ENCODE data around the gene MUC12.
"Not testable (repeated sequence)": the region's sequence is repeated elsewhere in the genome, so short reads cannot be mapped to it uniquely, and the experiment has no call there.

MUC12 gene

DNA sequence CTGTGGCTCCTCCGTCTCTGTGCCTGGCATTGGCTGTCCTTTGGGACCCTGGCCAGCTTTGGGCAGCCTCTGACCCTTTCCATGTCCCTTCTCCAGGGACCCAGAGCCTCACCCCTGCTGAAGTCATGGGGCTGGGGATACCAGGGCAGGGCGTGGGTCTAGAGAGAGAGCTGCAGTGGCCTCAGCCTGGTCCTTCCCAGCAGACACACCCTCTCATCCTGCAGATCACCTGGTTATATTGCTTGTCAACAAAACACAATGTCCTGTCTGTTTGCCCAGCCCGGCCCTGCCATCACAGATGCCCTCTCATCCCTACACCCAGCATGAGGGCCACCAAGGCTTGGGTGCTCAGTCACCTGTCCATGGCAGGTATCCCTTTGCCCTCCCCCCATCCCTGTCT lies 52.3 kb downstream of the MUC12 start:
- DNase-seq (ENCODE audit: low read depth, low spot score) = no peak
- Histone ChIP-seq H3K36me3 (ENCODE audit: insufficient read depth, low read length) (no peaks in the 10 kb centered on the region), H3K4me3 (no peak overlapping the region), H3K9me3 (ENCODE audit: low read depth, low read length) (no peaks in the 10 kb centered on the region), H3K27ac (no peak overlapping the region), H3K9ac (ENCODE audit: insufficient read length) (no peak overlapping the region)
- no peak for TF ChIP-seq EZH2 (IDR thresholded peaks at IDR 0.05)
- no peak for TF ChIP-seq POLR2AphosphoS5 (IDR thresholded peaks at IDR 0.05; ENCODE audit: borderline replicate concordance, low read depth, low read length)
- no peak for TF ChIP-seq FOXP2 (optimal IDR thresholded peaks at IDR 0.05; ENCODE audit: control extremely low read depth, extremely low read length, insufficient read depth)

DNA sequence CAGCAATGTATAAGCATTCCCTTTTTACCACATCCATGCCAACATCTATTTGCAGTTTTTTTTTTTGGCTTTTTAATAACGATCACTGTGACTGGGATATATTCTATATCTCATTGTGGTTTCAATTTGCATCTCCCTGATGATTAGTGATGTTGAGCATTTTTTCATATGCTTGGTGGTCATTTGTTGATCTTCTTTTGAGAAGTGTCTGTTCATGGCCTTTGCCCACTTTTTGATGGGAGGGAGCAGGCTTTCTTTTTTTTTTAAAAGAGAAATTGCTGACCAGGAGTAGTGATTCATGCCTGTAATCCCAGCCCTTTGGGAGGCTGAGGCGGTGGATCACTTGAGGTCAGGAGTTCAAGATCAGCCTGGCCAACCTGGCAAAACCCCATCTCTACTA lies 54.5 kb downstream of the MUC12 start:
- H3K9me3 ChIP-seq (ENCODE audit: low read depth, low read length) = no peaks in the 10 kb centered on the region
- no peak overlapping the region for H3K4me3 ChIP-seq
- no peak for TF ChIP-seq FOXP2 (optimal IDR thresholded peaks at IDR 0.05; ENCODE audit: control extremely low read depth, extremely low read length, insufficient read depth)
- no peak for TF ChIP-seq POLR2AphosphoS5 (IDR thresholded peaks at IDR 0.05; ENCODE audit: borderline replicate concordance, low read depth, low read length)
- no peak for TF ChIP-seq EZH2 (IDR thresholded peaks at IDR 0.05)

GRCh38 chr7:101031082-101031481 lies 61.7 kb downstream of the MUC12 start:
- TF ChIP-seq EZH2 (IDR thresholded peaks at IDR 0.05) (no peak), POLR2AphosphoS5 (IDR thresholded peaks at IDR 0.05; ENCODE audit: borderline replicate concordance, low read depth, low read length) (no peak), FOXP2 (optimal IDR thresholded peaks at IDR 0.05; ENCODE audit: control extremely low read depth, extremely low read length, insufficient read depth) (no peak)
- Histone ChIP-seq H3K27ac (no peak overlapping the region), H3K9me3 (ENCODE audit: low read depth, low read length) (no peaks in the 10 kb centered on the region), H3K36me3 (ENCODE audit: insufficient read depth, low read length) (no peaks in the 10 kb centered on the region), H3K9ac (ENCODE audit: insufficient read length) (no peak overlapping the region), H3K4me3 (no peak overlapping the region)
- DNase-seq (ENCODE audit: low read depth, low spot score) = no peak

More for the DNA sequence above, 54.5 kb downstream of the MUC12 start:
- DNase-seq (ENCODE audit: low read depth, low spot score) = no peak
- H3K27ac ChIP-seq = no peak overlapping the region
- H3K9ac ChIP-seq (ENCODE audit: insufficient read length) = no peak overlapping the region
- no peaks in the 10 kb centered on the region for H3K36me3 ChIP-seq (ENCODE audit: insufficient read depth, low read length)

GRCh38 chr7:101035941-101036340 lies 66.6 kb downstream of the MUC12 start:
- TF ChIP-seq FOXP2 (optimal IDR thresholded peaks at IDR 0.05; ENCODE audit: control extremely low read depth, extremely low read length, insufficient read depth) = no peak
- TF ChIP-seq POLR2AphosphoS5 (IDR thresholded peaks at IDR 0.05; ENCODE audit: borderline replicate concordance, low read depth, low read length) = no peak
- TF ChIP-seq EZH2 (IDR thresholded peaks at IDR 0.05) = no peak
- H3K9ac ChIP-seq (ENCODE audit: insufficient read length) = no peak overlapping the region
- H3K27ac ChIP-seq = no peak overlapping the region
- H3K4me3 ChIP-seq = no peak overlapping the region
- no peaks in the 10 kb centered on the region for H3K36me3 ChIP-seq (ENCODE audit: insufficient read depth, low read length)
- DNase-seq (ENCODE audit: low read depth, low spot score) = no peak
- H3K9me3 ChIP-seq (ENCODE audit: low read depth, low read length) = no peaks in the 10 kb centered on the region

GRCh38 chr7:101041283-101041682 lies 71.9 kb downstream of the MUC12 start:
- DNase-seq (ENCODE audit: low read depth, low spot score); H3K4me3 ChIP-seq; H3K9ac ChIP-seq (ENCODE audit: insufficient read length); H3K27ac ChIP-seq; H3K9me3 ChIP-seq (ENCODE audit: low read depth, low read length); H3K36me3 ChIP-seq (ENCODE audit: insufficient read depth, low read length): not testable (repeated sequence)

DNA sequence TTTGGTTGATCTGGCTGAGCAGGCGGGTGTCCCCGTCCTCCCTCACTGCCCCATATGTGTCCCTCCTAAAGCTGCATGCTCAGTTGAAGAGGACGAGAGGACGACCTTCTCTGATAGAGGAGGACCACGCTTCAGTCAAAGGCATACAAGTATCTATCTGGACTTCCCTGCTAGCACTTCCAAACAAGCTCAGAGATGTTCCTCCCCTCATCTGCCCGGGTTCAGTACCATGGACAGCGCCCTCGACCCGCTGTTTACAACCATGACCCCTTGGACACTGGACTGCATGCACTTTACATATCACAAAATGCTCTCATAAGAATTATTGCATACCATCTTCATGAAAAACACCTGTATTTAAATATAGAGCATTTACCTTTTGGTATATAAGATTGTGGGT lies 89.0 kb downstream of the MUC12 start:
- TF ChIP-seq FOXP2 (optimal IDR thresholded peaks at IDR 0.05; ENCODE audit: control extremely low read depth, extremely low read length, insufficient read depth) (no peak), POLR2AphosphoS5 (IDR thresholded peaks at IDR 0.05; ENCODE audit: borderline replicate concordance, low read depth, low read length) (no peak), EZH2 (IDR thresholded peaks at IDR 0.05) (no peak)
- Histone ChIP-seq H3K4me3 (no peak overlapping the region), H3K27ac (no peak overlapping the region), H3K9ac (ENCODE audit: insufficient read length) (no peak overlapping the region), H3K9me3 (ENCODE audit: low read depth, low read length) (no peaks in the 10 kb centered on the region), H3K36me3 (ENCODE audit: insufficient read depth, low read length) (no peaks in the 10 kb centered on the region)
- DNase-seq (ENCODE audit: low read depth, low spot score) = no peak

DNA sequence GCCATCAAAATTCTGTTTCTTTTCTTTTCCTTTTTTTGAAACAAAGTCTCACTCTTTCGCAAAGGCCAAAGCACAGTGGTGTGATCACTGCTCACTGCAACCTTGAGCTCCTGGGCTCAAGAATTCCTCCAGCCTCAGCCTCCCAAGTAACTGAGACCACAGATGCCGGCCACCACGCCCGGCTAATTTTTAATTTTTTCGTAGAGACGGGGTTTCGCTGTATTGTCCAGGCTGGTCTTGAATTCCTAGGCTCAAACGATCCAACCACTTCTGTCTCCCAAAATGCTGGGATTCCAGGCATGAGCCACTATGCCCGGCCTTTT lies 90.2 kb downstream of the MUC12 start:
- Histone ChIP-seq H3K9ac (ENCODE audit: insufficient read length) (no peak overlapping the region), H3K4me3 (no peak overlapping the region), H3K9me3 (ENCODE audit: low read depth, low read length) (no peaks in the 10 kb centered on the region), H3K36me3 (ENCODE audit: insufficient read depth, low read length) (no peaks in the 10 kb centered on the region), H3K27ac (no peak overlapping the region)
- TF ChIP-seq POLR2AphosphoS5 (IDR thresholded peaks at IDR 0.05; ENCODE audit: borderline replicate concordance, low read depth, low read length) (no peak), FOXP2 (optimal IDR thresholded peaks at IDR 0.05; ENCODE audit: control extremely low read depth, extremely low read length, insufficient read depth) (no peak), EZH2 (IDR thresholded peaks at IDR 0.05) (no peak)
- no peak for DNase-seq (ENCODE audit: low read depth, low spot score)

- Histone ChIP-seq H3K27ac (no peak overlapping the region), H3K4me3 (no peak overlapping the region), H3K9ac (ENCODE audit: insufficient read length) (no peak overlapping the region), H3K9me3 (ENCODE audit: low read depth, low read length) (no peaks in the 10 kb centered on the region), H3K36me3 (ENCODE audit: insufficient read depth, low read length) (no peaks in the 10 kb centered on the region)
- TF ChIP-seq POLR2AphosphoS5 (IDR thresholded peaks at IDR 0.05; ENCODE audit: borderline replicate concordance, low read depth, low read length) (no peak), EZH2 (IDR thresholded peaks at IDR 0.05) (no peak), FOXP2 (optimal IDR thresholded peaks at IDR 0.05; ENCODE audit: control extremely low read depth, extremely low read length, insufficient read depth) (no peak)
- no peak for DNase-seq (ENCODE audit: low read depth, low spot score)
Measured at GRCh38 chr7:101060992-101061391, 91.6 kb downstream of the MUC12 start.

- not testable (repeated sequence) for DNase-seq (ENCODE audit: low read depth, low spot score); H3K27ac ChIP-seq; H3K4me3 ChIP-seq; H3K9me3 ChIP-seq (ENCODE audit: low read depth, low read length); H3K9ac ChIP-seq (ENCODE audit: insufficient read length); H3K36me3 ChIP-seq (ENCODE audit: insufficient read depth, low read length)
Measured at GRCh38 chr7:101064176-101064550, 94.8 kb downstream of the MUC12 start.

- H3K9ac ChIP-seq (ENCODE audit: insufficient read length); H3K27ac ChIP-seq; H3K36me3 ChIP-seq (ENCODE audit: insufficient read depth, low read length); H3K4me3 ChIP-seq; DNase-seq (ENCODE audit: low read depth, low spot score); H3K9me3 ChIP-seq (ENCODE audit: low read depth, low read length): not testable (repeated sequence)
Measured at GRCh38 chr7:101065162-101065561, 95.8 kb downstream of the MUC12 start.

All from SK-N-MC (cell line).